ENCODE results near the gene SLX4IP.
A peak's percentile ranks its signal among the peaks of the same experiment; 100 is the strongest.

Gene SLX4IP

GRCh38 chr20:10498200-10498599 is 63.1 kb downstream of the SLX4IP start:
- no peak for DNase-seq

GRCh38 chr20:10501402-10501801 is 66.3 kb downstream of the SLX4IP start:
- DNase-seq: no peak

GRCh38 chr20:10502098-10502526 is 67.0 kb downstream of the SLX4IP start:
- no peak for DNase-seq

DNA sequence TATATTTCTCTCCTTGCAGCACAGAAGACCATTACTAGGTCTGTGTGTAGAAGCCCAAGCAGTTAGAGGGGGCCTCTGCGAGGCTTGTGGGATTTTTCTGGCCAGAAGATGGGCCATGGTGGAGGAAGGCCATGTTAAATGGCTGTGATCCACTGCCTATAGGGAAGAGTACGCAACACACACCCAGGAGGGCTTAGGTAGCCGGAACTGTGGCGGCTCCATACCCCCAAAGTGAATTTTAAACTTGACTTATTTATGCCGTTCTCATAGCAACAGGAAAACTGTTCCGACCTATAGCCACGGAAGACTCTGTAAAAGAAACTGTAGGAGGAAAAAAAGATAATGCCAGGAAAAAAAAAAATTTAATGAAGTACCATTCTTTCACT is 69.5 kb downstream of the SLX4IP start:
- DNase-seq: no peak

- DNase-seq: no peak
Measured at GRCh38 chr20:10504994-10505730, 70.1 kb downstream of the SLX4IP start.

DNA sequence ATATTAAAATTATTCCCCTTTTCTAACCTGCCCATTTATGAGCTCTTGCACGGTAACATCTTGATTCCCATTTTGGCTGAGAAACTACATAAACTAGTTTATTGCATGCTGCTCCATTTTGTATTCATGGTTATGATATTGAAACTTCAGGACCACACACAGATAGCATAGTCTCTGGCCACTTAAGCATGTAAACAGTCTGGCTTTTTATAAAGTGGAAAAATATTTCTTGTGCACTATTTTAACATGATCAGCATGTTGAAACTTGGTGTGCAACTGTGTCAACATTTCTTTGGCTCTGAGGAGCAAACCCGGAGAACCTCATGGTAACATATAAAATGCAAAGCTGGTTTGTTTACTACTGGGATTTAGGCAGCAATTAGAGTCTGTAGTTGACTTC is 70.7 kb downstream of the SLX4IP start:
- DNase-seq: peak; percentile 43

DNA sequence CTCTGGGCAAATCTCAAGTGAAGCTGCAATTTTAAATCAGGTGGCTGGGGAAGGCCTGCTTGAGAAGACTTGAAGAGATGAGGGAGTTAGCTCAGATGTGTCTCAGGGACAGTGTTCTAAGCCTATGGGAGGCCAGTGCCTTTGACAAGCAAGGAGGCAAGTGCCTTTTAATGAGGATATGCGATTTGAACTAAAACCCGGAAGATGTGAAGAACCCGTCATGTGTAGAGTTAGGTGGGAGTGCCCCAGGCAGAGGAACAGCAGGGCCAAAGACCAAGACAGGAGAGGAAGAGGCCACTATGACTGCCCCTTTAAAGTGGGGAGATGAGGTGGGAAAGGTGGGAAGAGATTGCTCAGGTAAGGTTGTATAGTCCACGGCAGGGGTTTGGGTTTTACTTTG is 71.9 kb downstream of the SLX4IP start:
- no peak for DNase-seq

GRCh38 chr20:10508060-10508459 is 73.0 kb downstream of the SLX4IP start:
- no peak for DNase-seq

GRCh38 chr20:10508468-10509251 is 73.6 kb downstream of the SLX4IP start:
- peak; percentile 74 for DNase-seq

- no peak for DNase-seq
Measured at GRCh38 chr20:10509376-10509775, 74.3 kb downstream of the SLX4IP start.

- DNase-seq: no peak
Measured at GRCh38 chr20:10510216-10510615, 75.1 kb downstream of the SLX4IP start.

GRCh38 chr20:10511170-10511508 is 76.0 kb downstream of the SLX4IP start:
- no peak for DNase-seq

- peak; percentile 98 for DNase-seq
Measured at GRCh38 chr20:10511509-10512251, 76.6 kb downstream of the SLX4IP start.

DNA sequence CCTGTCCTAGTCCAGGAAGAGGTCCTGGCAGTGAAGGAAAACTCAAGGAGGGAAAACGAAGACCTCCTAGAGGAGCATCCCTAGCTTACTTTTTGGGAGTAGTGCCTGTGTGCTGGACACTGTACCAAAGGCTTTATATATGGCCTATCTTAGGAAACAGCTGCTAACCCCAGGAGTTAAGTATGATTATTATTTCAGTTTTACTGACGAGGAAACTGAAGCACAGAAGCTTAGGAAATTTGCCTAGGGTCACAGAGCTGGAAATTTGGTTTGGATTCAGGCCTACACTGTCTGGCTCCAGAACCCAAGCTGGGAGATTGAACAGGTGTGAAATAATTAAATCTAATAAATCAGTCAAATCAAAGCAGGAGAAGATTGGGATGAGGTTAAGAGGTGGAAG is 78.0 kb downstream of the SLX4IP start:
- no peak for DNase-seq

DNA sequence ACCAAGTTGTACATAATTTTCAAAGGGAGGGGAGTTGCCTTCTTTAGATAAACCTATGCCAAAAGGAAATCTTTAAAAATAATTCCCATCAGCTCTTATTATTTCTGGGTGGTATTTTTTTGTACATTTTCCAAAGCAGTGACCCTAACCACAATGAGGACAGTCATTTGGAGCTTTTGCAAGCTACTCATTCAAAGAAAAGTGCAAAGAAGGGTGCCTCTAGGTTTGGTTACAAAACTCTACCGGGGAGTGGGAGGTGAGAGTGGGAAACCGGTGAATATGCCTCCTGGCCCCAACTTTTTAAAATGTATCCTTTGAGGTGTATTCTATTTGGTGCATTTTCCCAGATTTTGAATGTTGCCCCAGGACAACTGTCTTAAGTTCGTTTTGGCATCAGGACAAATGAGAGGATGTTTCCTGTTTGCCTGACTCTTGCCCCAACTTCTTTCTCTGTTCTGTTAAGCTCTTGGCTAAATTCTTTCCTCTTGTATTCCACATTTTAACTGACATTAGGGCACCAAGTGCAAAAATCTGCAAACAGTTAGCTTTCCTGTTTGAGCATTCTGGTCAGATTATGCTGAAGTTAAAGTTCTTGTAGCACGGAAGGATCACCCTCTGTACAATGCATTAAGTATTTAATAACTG is 78.9 kb downstream of the SLX4IP start:
- DNase-seq: peak; percentile 38

- no peak for DNase-seq
Measured at GRCh38 chr20:10516529-10516928, 81.4 kb downstream of the SLX4IP start.

- DNase-seq: peak; percentile 71
Measured at GRCh38 chr20:10519361-10520046, 84.4 kb downstream of the SLX4IP start.

GRCh38 chr20:10520528-10520927 is 85.4 kb downstream of the SLX4IP start:
- peak; percentile 30 for DNase-seq

- DNase-seq: peak; percentile 85
Measured at GRCh38 chr20:10521068-10521831, 86.1 kb downstream of the SLX4IP start.

- DNase-seq: no peak
Measured at GRCh38 chr20:10521836-10522235, 86.7 kb downstream of the SLX4IP start.

DNA sequence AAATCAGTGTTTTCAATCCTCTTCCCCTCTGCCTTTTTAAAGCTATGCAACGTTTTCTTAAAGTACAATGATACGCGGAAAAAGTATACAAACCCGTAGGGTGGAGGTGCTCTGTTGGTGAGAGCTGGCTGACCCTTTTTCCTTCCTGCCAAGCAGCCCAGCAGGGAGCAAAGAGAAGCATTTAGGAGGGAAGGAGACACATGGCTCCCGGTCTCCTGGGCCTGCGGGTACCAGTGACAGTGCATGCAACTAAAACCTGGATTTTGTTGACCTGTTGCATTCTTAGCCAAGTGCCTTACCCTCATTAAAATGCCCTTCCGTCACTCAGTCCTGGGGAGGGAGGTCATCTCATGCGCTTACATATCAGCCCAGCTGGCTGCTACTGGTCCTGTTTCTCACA is 87.2 kb downstream of the SLX4IP start:
- DNase-seq: no peak

DNA sequence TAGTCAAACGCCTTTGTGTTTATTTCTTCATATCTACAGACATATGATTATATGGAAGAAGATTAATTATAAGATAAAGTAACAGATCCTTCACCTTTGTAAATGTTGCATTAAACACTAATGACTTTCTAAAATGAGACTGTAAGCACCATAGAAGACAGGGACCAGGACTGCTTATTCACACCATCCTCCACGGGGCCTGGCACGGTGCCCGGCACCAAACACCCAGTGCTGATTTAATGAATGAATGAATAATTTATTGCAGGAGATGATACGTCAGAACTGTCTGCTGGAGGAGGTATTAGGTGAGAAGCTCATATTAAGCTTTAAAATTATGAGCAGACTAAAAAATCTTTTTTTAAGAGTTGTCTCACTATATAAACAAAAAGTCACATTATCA is 88.3 kb downstream of the SLX4IP start:
- peak; percentile 20 for DNase-seq

Measured in fibroblast of upper back skin (primary cell).